ENCODE results near the gene UQCR10. TPM values are rescaled to one million over a fixed set of nuclear protein-coding genes. Genes with fewer than 3 reads are reported as not detected.

UQCR10 gene
- total and polyA plus RNA-seq, 2 of the 4 experiments (the other 2 are of a cell fraction), result 103 to 260 TPM

DNA sequence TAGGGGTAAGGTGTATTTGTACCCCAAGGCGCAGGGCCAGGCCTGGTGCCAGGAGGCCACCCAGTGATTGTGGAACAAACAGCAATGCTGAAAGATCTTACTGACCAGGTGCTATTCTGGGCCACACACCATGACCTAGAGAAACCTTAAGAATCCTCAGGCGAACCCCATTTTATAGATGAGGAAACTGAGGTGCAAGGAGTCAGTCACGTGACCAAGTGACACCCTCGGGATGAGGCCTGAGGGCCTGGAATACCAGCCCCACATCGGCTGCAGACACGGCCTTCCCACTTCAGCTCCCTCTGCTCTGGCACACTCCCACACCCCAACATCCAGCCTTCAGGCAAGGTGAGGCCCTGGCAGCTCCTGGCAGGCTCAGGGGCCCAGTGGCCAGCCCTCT lies 34.3 kb upstream of the UQCR10 start:
- intact Hi-C loops (cut with micrococcal nuclease), result no loop called here

More for the DNA sequence above, 34.3 kb upstream of the UQCR10 start:
- no peak overlapping the region for H3K9ac ChIP-seq (ENCODE audit: low read depth, low read length)
- no peaks in the 10 kb centered on the region for H3K27me3 ChIP-seq (ENCODE audit: control insufficient read depth, insufficient read depth, low read length)
- H3K4me3 ChIP-seq (ENCODE audit: insufficient read depth, low read depth, low read length), result no peak overlapping the region
- peaks cover 9% of the 10 kb centered on the region; the same call in 1 of the 2 replicates for H3K36me3 ChIP-seq (ENCODE audit: control insufficient read depth, insufficient read depth, low read length)
- no peak overlapping the region for H3K14ac ChIP-seq (replicated peaks; ENCODE audit: low read depth, low read length)
- ATAC-seq (ENCODE audit: low read depth), result no peak
- H2BK20ac ChIP-seq (ENCODE audit: low read depth, low read length), result no peak overlapping the region
- TF ChIP-seq, protein P1, sequence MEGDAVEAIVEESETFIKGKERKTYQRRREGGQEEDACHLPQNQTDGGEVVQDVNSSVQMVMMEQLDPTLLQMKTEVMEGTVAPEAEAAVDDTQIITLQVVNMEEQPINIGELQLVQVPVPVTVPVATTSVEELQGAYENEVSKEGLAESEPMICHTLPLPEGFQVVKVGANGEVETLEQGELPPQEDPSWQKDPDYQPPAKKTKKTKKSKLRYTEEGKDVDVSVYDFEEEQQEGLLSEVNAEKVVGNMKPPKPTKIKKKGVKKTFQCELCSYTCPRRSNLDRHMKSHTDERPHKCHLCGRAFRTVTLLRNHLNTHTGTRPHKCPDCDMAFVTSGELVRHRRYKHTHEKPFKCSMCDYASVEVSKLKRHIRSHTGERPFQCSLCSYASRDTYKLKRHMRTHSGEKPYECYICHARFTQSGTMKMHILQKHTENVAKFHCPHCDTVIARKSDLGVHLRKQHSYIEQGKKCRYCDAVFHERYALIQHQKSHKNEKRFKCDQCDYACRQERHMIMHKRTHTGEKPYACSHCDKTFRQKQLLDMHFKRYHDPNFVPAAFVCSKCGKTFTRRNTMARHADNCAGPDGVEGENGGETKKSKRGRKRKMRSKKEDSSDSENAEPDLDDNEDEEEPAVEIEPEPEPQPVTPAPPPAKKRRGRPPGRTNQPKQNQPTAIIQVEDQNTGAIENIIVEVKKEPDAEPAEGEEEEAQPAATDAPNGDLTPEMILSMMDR (conservative IDR thresholded peaks at IDR 0.05; ENCODE audit: low read depth, low read length), result no peak
- TF ChIP-seq RAD21 (IDR thresholded peaks at IDR 0.05; ENCODE audit: low read length), result no peak
- no peak for TF ChIP-seq NFE2L2 (IDR thresholded peaks at IDR 0.05; ENCODE audit: low read depth, low read length)
- no peak for TF ChIP-seq MAZ (IDR thresholded peaks at IDR 0.05; ENCODE audit: borderline replicate concordance, low read depth, low read length)
- no peak for TF ChIP-seq SMC3 (IDR thresholded peaks at IDR 0.05; ENCODE audit: low read depth, low read length)
- TF ChIP-seq RCOR1 (IDR thresholded peaks at IDR 0.05; ENCODE audit: insufficient replicate concordance, low read length), result no peak
- TF ChIP-seq MXI1 (IDR thresholded peaks at IDR 0.05; ENCODE audit: borderline replicate concordance, low read depth, low read length), result no peak
- no peak for TF ChIP-seq BHLHE40 (IDR thresholded peaks at IDR 0.05; ENCODE audit: low read depth, low read length)
- TF ChIP-seq, protein P2, sequence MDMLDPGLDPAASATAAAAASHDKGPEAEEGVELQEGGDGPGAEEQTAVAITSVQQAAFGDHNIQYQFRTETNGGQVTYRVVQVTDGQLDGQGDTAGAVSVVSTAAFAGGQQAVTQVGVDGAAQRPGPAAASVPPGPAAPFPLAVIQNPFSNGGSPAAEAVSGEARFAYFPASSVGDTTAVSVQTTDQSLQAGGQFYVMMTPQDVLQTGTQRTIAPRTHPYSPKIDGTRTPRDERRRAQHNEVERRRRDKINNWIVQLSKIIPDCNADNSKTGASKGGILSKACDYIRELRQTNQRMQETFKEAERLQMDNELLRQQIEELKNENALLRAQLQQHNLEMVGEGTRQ (IDR thresholded peaks at IDR 0.05; ENCODE audit: low read depth, low read length), result no peak
- no peak for TF ChIP-seq CEBPB (IDR thresholded peaks at IDR 0.05; ENCODE audit: low read depth, low read length)
- POLR2A ChIA-PET (ENCODE audit: unreplicated experiment), result interaction anchor here (0.5 kb wide), 1 partner anchor 74 kb away, joined by 4 read pairs; no protein-coding TSS in a partner anchor
- no peak overlapping the region for H2BK5ac ChIP-seq (ENCODE audit: low read depth, low read length, poor library complexity, severe bottlenecking)
- no peak overlapping the region for H2BK120ac ChIP-seq (ENCODE audit: low read depth, low read length)
- no peaks in the 10 kb centered on the region for H3K9me3 ChIP-seq (ENCODE audit: control insufficient read depth, insufficient read depth, low read length)
- no peak overlapping the region for H3K18ac ChIP-seq (ENCODE audit: low read depth, low read length)
- H4K5ac ChIP-seq (ENCODE audit: low read depth, low read length), result no peak overlapping the region
- no CpG with 5 or more reads among the region's 6 CpGs for WGBS, 2 experiments (ENCODE audit: extremely low coverage in 2 of 2, insufficient read length in 1 of 2)
- in situ Hi-C loops (cut with MboI; ENCODE audit: low sequenced_read_pairs) (no loop called here), dilution Hi-C loops (cut with HindIII; ENCODE audit: low sequenced_read_pairs, unreplicated experiment) (no loop called here)
- no peaks in the 10 kb centered on the region for H3K9me1 ChIP-seq (ENCODE audit: insufficient read depth, low read length)
- H3K4ac ChIP-seq (ENCODE audit: low read depth, low read length), result no peak overlapping the region
- H3K27ac ChIP-seq (ENCODE audit: insufficient read depth, low read length), result no peak overlapping the region
- H4K8ac ChIP-seq (ENCODE audit: low read depth in 2 of 2, low read length in 2 of 2), result no peak overlapping the region
- no peak overlapping the region for H2AK5ac ChIP-seq (ENCODE audit: low read depth, low read length)
- no peak overlapping the region for H2BK15ac ChIP-seq (ENCODE audit: low read depth, low read length)
- H3K4me2 ChIP-seq (ENCODE audit: low read depth, low read length), result no peak overlapping the region
- H4K91ac ChIP-seq (ENCODE audit: insufficient read depth, low read depth, low read length), result no peak overlapping the region
- CTCF ChIA-PET, result no interaction called here
- no peak overlapping the region for H2AK9ac ChIP-seq (replicated peaks; ENCODE audit: low read depth, low read length, poor library complexity)
- no peak overlapping the region for H3K23ac ChIP-seq (ENCODE audit: low read depth, low read length)
- H4K20me1 ChIP-seq (ENCODE audit: insufficient read depth, low read length), result no peaks in the 10 kb centered on the region
- BruUV-seq (replicated peaks), result no TSS peak
- DNase-seq, result no peak
- H3K4me1 ChIP-seq (ENCODE audit: control insufficient read depth, insufficient read depth, low read length), result no peaks in the 10 kb centered on the region
- H3K79me1 ChIP-seq (ENCODE audit: low read depth in 1 of 2, low read length in 2 of 2), result no peaks in the 10 kb centered on the region
- H3K56ac ChIP-seq (ENCODE audit: extremely low read depth, insufficient read depth, low read length), result no peak overlapping the region
- H2AFZ ChIP-seq (replicated peaks; ENCODE audit: low read length, poor library complexity), result no peak overlapping the region
